NCI-H446 (cell line): ENCODE results near the gene CNTNAP2.
"Not testable (repeated sequence)": the region's sequence is repeated elsewhere in the genome, so short reads cannot be mapped to it uniquely, and the experiment has no call there.

ENCODE experiments used
- DNase-seq, 2 experiments: peaks; one replicate each; lab custom pipeline; 2025; lab: John Stamatoyannopoulos, UW

Gene CNTNAP2

DNA sequence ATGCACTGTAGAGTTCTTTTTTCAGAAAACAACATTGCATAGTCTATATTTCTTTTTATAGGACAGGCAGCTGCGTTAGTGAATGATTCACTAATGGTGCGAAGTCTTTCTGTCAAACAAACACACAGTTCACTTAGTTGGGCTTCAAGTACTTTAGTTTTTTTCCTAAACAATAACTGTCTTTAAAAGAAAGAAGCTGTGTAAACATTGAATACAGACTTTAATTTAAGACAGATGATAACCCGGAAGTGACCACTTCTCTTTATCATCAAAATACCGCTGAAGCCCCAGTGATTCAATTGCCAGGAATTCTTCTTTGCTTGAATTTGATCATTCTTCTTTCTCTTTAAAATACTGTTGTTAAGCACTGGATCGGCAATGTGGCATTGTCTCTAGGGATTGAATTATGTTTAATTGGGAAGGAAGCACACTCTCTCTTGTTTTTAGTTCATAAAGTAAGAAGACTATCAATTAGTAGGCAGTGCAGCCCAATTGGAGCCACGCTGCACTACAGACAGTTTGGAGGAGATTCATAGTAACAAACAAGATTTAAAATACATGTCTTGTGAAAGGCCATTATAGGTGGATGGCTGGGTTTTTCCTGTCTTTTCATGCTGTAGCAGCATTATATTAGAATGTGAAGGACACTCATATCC lies 30.4 kb downstream of the CNTNAP2 start:
- no peak for DNase-seq

GRCh38 chr7:146150153-146150552 lies 33.6 kb downstream of the CNTNAP2 start:
- no peak for DNase-seq

DNA sequence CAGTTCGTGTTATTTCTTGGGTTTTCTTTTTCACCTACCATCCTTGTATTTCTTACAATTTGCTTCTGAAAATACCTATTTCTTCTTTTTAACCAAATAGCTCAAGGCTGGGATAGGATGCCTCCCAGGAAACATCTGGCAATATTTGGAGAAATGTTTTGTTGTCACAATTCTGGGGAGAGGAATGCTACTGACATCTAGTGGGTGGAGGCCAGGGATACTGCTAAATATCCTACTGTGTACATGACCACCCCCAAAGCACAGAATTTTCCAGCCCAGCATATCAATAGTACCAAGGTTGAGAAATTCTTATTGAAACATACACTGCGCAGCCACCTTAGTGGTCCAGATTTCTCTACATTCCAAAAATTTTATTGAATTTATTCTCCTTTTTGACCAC lies 55.5 kb downstream of the CNTNAP2 start:
- no peak for DNase-seq

- DNase-seq = no peak
Measured at GRCh38 chr7:146175716-146176115, 59.1 kb downstream of the CNTNAP2 start.

GRCh38 chr7:146176860-146177259 lies 60.3 kb downstream of the CNTNAP2 start:
- no peak for DNase-seq

DNA sequence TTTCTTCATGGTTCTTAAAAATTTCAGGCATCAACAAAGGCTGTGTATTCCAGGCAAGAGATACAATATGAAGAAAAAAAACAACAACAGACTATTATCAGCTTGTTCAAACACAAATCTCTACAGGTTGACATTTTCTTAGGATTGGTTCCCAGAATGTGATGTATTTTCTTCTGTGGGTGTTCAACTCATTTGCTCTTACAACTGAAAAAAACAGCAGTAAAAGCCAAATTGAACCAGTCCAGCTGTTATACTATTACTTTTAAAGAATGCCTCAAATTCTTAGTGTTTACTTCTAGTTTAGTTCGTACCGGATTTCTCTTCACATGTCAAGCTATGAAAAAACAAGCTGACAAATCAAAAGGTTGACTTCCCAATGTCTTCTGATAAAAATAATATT lies 60.7 kb downstream of the CNTNAP2 start:
- no peak for DNase-seq

- no peak for DNase-seq
Measured at GRCh38 chr7:146185844-146186243, 69.2 kb downstream of the CNTNAP2 start.

GRCh38 chr7:146191428-146191827 lies 74.8 kb downstream of the CNTNAP2 start:
- not testable (repeated sequence) for DNase-seq

- DNase-seq = no peak
Measured at GRCh38 chr7:146201945-146202344, 85.3 kb downstream of the CNTNAP2 start.

DNA sequence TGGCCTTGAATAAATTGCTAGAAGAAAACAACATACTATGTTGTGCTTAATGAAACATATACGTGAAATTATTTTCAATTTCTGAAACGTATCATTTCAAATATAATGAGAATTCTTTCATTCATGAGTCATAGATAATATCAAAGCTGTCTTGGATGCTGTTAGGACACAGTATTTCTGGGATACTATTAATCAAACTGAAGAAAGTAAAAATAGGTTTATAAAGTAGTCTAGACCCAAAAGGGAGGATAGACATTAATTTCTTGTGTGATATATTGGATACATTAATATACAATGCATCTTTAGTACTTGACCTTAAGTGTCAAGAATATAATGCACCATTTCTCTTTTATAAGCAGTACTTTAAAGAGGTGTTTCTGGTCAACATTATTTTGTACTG lies 89.7 kb downstream of the CNTNAP2 start:
- DNase-seq = no peak

DNA sequence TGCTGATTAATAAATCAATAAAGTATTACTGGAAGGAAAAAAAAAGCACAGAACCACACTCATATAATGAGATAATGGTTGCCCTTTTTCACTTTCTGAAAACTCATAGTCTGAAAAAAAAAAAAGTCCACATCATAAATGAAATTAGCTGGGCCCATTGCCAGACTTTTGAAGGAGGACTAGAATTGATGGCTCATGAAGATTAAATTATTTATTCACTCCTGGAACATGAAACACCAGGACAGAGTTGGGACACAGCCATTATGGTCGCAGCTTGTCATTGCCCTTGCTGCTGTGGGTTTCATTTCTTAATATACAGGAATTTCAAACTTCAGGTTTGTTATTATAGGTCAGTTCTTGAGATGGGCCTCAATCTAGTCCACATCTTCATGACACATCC lies 91.9 kb downstream of the CNTNAP2 start:
- peak; percentile 47 to 63 for DNase-seq

GRCh38 chr7:146214842-146215241 lies 98.2 kb downstream of the CNTNAP2 start:
- DNase-seq = no peak

DNA sequence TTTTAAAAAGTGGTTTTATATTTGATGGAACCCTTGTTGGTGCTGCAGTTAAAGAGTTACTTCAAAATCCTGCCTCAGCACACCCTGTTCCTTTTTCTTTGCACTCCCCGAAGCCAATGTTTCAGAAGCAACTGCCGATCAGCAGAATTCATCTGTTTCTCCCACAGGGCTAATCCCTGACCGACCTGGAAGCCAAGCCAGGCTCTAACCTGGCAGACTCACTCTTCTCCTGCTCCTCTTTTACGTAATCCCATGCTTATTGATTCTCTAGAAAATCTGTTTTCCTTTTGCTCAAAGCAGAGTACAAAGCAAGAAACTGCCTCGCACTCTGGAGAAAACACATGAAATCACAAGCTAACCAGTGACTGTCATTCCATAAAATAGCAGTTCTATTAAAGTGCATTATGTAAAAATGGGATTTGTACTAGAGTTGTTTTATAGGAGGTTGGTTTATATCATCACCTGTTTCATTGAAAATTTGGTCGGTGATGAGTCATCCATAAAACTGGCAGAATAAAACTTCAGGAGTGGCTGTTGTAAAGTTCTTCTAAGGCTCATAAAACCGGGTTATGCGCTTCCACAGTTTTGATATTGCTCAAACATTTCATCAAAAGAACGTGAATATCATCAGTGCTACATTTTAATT lies 99.9 kb downstream of the CNTNAP2 start:
- no peak for DNase-seq

GRCh38 chr7:146223851-146224250 lies 107.2 kb downstream of the CNTNAP2 start:
- DNase-seq = no peak

DNA sequence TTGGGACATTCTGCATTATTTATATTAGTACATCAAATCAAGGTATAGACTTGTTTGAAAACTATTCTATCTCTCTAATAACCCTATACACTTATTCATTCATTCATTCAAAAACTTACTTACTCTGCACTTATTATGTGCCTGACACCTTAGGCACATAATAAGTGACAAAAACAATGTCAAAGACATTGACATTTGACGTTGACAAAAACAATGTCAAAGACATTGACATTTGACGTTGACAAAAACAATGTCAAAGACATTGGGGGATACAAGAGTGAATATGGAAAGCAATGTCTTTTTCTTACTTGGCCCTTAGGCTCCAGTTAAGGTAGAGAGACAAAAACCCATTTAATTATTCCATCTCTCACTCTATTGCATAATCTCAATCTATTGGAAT lies 116.0 kb downstream of the CNTNAP2 start:
- no peak for DNase-seq

GRCh38 chr7:146235195-146235594 lies 118.6 kb downstream of the CNTNAP2 start:
- peak in 1 of 2 experiments; percentile 52 for DNase-seq

DNA sequence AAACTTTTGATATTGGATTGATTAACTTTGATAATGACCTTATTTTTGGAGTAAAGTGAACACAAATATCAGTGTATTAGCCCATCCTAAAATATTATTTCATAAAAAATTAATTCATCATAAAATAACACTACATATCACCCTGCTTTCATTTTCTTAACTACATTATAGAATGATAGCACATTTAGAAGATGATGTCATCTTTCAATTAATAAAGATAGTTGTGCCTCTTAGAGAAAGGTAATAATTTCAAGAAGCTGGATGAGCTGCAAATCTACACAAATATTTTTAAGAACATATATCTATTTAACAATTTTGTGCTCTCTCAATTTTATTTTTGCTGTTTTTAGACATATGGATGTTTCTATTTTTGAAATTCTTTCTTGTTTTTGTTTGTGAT lies 126.1 kb downstream of the CNTNAP2 start:
- no peak for DNase-seq

DNA sequence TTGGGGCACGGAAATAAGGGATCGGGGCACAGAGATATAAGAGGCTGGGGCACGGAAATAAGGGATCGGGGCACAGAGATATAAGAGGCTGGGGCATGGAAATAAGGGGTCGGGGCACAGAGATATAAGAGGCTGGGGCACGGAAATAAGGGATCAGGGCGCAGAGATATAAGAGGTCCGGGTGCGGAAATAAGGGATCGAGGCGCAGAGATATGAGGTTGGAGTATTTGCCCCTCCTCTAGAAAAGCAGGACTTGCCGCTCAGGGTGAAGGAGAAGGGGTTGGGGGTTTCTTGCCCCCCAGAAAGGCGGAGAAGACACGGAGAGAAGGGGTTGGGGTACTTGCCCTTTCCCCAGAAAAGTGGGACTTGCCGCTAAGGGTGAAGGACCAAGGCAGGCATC lies 131.4 kb downstream of the CNTNAP2 start:
- not testable (repeated sequence) for DNase-seq

DNA sequence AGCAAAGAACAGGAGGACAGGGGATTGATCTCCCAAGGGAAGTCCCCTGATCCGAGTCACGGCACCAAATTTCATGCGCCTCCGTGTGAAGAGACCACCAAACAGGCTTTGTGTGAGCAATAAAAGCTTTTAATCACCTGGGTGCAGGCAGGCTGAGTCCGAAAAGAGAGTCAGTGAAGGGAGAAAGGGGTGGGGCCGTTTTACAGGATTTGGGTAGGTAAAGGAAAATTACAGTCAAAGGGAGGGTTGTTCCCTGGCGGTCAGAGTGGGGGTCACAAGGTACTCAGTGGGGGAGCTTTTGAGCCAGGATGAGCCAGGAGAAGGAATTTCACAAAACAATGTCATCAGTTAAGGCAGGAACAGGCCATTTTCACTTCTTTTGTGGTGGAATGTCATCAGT lies 132.1 kb downstream of the CNTNAP2 start:
- DNase-seq = not testable (repeated sequence)

GRCh38 chr7:146249272-146249671 lies 132.7 kb downstream of the CNTNAP2 start:
- no peak for DNase-seq

DNA sequence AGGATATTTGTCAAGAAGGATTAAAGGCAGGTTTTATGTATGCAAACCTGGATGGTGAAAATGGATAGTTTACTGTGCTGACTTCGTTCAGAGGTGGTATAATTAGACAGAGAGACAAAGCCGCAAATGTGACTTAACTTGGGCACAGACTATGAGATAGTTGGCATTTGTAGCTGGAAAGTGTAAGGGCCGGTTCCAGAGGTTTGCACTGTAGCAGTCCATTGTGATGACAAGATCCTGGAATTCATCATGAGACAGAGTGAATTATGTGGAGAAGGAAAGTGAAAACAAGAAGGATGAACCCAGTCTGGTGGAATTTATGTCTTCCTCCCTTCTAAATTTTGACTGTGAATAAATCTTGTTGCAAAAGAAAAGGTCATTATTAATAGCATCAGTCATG lies 139.0 kb downstream of the CNTNAP2 start:
- no peak for DNase-seq

GRCh38 chr7:146262527-146262926 lies 145.9 kb downstream of the CNTNAP2 start:
- no peak for DNase-seq

GRCh38 chr7:146276888-146277287 lies 160.3 kb downstream of the CNTNAP2 start:
- no peak for DNase-seq

GRCh38 chr7:146285418-146285817 lies 168.8 kb downstream of the CNTNAP2 start:
- no peak for DNase-seq
